Endothelial cell of hepatic sinusoid (primary cell): ENCODE measurements around the gene DHRS7B.
"Not testable (repeated sequence)": the region's sequence is repeated elsewhere in the genome, so short reads cannot be mapped to it uniquely, and the experiment has no call there.

Experiments used
- in situ Hi-C: cut with HindIII; loops from 2 replicates; pipeline ENCODE4 v1.10.0; 2017; ENCODE audit warnings: low sequenced_read_pairs

DHRS7B gene, protein sequence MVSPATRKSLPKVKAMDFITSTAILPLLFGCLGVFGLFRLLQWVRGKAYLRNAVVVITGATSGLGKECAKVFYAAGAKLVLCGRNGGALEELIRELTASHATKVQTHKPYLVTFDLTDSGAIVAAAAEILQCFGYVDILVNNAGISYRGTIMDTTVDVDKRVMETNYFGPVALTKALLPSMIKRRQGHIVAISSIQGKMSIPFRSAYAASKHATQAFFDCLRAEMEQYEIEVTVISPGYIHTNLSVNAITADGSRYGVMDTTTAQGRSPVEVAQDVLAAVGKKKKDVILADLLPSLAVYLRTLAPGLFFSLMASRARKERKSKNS

DNA sequence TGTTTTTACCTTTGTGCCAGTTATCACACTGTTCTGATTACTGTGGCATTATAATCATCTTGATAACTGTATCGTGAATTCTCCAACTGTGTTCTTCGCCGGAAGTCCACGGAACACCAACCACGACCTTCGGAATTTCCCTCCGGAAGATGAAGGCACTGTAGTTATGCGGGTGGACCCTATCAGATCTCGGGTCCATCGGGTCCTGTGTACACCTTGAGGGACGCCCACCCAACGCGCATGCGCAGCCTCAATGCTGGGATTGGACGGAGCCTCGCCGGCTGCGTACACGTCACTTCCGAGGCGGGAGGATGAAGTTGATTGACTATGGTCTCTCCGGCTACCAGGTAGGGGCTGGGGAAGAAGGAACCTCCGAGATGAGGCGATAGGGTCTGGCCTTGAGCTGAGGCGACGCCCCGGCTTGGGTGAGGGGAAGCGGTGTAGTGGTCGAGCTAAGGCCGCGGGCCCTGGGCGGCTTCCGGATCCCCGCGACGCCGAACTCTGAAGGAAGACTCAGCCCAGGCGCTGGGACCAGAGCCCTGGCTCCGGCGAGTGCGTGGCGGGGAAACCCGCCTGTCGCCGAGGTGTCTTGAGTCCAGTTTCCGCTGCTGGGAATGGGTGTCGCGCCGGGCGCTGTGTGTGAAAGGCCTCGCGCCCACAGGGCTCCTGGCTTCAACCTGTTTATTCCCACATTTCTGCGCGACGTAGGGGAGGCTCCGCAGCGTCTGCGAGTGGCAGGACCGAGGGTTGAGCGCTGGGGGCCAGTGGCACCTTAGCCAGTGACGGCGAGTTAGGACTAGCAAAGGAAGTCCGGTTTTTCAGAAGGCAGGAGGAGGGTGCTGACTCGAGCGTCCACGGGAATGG, at the start of gene DHRS7B:
Gene DHRS7B, plus strand, starts transcription at position 320 of the 864 bp plus-strand sequence. Its CDS starts 8 bp downstream, at position 328.
- in situ Hi-C loops = no loop called here

DNA sequence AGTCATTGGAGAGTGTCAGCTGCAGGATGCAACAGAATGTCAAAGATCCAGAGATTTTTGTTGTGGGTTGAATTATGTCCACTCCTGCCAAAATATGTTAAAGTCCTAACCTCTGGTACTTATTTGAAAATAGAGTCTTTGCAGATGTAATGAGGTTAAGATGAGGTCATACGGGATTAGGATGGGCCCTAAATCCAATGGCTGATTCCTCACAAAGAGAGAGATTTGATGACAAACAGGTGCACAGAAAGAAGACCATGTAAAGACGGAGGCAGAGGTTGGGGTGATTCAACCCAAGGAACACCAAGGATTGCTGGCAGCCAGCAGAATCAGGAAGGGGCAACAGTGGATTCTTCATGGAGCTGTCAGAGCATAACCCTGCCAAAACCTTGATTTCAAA, 49.5 kb upstream of the DHRS7B start:
- in situ Hi-C loops = loop anchor here (5.0 kb wide), 1 partner anchor 80 kb away; no protein-coding TSS in a partner anchor

DNA sequence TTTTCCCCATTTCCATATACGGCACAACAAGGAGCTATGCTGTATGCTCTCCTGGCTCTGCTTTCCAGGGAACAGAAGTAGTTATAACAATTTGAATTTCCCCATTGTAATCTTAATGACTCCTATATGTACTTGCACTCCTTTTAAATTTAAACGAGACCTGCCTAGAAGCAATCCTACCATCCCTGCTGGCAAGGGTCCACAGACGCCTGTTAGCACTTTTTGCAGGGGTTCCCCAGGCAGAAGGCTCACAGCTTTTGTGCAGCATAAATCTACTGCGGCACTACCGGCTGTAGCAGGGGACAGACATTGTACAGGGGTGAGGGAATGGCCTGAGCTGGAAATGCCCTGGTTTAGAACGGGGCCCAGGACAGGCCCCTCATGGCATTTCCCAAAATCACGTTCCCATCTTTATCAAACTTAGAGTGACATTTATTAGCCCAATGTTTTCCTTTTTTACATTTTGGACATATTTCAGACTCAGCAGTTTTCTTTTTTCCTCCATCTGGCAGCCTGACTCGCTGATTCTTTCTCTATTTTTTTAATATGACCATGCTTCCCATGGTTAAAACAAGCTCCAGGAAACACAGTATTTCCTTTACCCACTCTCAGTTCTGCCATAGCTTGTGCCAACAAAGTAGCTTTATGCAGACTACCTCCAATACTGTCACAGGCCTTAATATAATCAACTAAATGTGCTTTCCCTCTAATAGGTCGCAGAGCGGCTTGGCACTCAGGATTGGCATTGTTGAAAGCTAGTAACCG, 48.6 kb upstream of the DHRS7B start:
- in situ Hi-C loops = loop anchor here (5.0 kb wide), 1 partner anchor 81 kb away; no protein-coding TSS in a partner anchor

DNA sequence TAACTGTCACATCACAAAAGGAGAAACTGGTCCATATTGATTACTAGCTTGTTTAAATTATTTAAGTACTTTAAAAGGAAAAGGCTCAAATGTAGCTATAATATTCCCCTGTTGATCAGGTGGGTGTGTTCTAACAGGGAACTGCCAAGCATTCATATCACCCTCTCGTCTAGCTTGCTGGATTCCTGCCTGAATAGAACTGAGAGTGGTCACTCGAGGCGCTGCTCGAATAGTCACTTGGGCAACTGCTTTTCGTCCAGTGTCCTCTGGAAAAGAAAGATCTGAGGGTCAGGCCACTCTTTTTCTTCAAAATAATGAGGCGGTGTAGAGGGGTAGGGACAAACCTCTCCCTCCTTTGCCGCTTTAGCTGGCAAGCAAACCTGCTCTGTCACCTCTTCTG, 47.6 kb upstream of the DHRS7B start:
- in situ Hi-C loops = loop anchor here (5.0 kb wide), 1 partner anchor 82 kb away; no protein-coding TSS in a partner anchor

DNA sequence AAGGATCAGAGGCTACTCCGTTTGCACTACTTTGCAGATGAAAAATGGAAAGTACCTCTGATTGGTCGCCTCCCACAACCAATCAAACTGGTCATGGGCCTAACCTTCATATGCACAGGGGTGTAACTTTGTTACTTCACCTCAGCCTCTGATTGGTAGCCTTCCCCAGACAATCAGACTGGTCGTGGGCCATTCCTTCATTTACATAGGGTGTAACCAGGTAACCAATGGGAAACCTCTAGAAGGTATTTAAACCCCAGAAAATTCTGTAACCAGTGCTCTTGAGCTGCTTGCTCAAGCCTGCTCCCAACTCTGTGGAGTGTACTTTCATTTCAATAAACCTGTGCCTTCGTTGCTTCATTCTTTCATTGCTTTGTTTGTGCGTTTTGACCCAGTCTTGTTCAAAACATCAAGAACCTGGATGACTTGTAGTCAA, 44.7 kb upstream of the DHRS7B start:
- in situ Hi-C loops = no loop called here

DNA sequence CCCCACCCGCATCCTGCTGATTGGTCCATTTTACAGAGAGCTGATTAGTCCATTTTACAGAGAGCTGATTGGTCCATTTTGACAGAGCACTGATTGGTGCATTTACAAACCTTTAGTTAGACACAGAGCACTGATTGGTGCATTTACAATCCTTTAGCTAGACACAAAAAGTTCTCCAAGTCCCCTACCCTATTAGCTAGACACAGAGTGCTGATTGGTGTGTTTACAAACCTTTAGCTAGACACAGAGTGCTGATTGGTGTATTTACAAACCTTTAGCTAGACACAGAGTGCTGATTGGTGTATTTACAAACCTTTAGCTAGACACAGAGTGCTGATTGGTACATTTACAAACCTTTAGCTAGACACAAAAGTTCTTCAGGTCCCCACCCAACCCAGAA, 41.5 kb upstream of the DHRS7B start:
- in situ Hi-C loops = not testable (repeated sequence)

DNA sequence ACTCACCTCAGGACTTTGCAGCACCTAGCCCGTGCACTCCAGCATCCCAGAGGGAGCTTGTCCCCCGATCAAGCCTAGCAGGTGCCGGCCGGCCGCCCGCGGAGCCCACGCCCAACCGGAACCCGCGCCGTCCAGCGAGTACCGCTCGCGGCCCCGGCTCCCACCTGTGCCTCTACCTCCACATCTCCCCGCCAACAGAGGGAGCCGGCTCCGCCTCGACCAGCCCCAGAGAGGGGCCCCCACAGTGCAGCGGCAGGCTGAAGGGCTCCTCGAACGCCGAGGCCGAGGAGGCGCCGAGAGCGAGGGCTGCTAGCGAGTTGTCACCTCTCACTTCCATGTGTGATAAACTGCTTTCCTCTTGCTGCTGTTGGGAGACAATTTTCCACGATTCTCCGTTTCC, 41.1 kb upstream of the DHRS7B start:
- in situ Hi-C loops = no loop called here

DNA sequence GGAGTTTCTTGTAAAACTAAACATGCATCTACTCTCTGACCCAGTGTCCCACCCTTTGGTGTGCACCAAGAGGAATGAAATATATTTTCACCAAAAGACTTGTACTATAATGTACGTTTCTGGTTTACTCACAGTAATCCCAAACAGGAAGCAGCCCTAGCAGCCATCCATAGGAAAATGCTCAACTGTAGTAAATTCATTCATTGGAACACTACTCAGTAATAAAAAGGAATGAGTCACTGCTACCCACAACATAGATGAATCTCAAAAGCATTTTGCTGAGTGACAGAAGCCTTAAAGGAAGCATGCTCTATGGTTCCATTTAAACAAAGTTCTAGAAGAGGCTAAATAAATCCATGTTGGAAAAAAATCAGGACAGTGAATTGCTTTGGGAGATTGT, 37.6 kb upstream of the DHRS7B start:
- in situ Hi-C loops = no loop called here

DNA sequence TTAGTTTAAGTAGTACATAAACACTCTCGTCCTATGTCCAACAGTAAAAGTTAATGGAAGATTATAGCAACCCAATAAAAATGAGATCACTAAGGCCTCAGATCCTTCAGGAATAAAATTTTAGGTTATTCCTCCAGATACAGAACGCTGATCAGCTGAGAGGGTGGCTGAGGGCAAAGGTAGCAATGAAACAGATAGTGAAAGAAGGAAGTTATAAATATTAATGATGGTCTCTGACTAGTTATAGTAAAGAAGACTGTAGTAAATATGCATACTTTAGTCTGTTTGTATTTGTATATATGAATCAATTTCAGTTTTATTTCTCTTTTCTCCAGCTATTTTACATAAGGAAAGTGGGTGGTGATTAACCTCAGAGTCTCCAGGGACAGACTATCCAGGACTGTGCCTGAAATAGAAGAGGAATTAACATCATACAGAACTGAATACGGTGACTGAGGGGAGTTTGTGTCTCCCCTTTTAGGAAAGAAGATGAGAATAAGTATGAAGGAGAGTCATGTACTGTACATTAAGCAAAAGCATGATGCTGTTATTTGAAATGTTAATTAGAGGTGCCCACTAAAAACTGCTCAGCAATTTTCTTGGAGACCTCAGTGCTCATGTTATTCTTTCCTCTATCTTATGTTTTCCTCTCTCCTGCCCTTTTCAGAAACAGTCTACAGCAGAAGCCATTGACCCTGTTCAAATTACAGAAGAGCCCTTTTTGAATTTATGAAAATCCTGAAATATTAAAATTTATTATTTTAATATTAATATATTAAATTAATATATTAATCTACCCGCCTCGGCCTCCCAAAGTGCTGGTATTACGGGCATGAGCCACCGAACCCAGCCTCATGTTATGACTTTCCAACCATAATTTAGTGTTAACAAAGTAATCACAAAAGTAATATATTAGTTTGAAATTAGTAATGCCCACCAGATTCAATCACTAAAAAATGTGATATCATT, 36.5 kb upstream of the DHRS7B start:
- in situ Hi-C loops = no loop called here

DNA sequence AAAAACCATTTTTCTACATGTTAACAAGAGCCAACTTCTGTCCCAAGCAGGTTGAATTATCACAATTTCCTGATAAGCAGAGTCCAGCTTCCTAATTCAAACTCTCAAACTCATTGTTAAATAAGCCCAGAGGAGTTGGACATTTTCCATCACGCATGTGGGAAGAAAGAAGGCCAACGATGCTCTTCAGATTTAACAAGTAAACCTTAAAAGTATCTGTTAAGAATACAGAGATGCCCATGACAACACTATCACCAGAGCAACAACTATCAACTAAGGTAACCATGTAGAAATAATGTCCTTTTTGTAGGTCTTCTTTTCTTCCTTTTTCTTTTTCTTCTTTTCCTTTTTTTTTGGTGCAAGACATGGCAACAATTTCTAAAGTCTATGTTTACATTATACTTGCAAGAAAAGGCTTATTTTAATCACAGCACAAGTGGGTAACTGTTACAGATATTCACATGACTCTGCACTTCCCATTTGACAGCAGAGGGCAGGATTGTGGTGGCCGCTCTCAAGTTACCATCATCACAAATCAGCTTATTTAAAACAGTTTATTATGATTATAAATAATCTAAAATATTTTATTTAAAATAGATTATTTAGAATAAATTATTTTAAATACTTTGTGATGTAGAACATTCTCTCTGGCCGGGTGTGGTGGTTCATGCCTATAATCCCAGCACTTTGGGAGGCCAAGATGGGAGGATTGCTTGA, 35.7 kb upstream of the DHRS7B start:
- in situ Hi-C loops = no loop called here

DNA sequence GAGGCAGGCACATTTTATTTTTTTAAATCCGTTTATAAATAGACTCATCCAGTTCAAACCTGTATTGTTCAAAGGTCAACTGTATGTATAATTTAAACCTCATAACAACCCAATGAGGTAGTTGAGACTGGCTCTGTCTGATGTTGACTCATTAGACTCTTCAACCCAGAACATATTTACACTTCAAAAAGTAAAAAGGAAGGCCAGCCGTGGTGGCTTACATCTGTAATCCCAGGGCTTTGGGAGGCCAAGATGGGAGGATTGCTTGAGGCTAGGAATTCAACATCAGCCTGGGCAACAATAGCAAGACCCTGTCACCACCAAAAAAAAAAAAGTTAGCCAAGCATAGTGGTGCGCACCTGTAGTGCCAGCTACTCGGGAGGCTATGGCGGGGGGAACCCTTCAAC, 32.5 kb upstream of the DHRS7B start:
- in situ Hi-C loops = no loop called here

DNA sequence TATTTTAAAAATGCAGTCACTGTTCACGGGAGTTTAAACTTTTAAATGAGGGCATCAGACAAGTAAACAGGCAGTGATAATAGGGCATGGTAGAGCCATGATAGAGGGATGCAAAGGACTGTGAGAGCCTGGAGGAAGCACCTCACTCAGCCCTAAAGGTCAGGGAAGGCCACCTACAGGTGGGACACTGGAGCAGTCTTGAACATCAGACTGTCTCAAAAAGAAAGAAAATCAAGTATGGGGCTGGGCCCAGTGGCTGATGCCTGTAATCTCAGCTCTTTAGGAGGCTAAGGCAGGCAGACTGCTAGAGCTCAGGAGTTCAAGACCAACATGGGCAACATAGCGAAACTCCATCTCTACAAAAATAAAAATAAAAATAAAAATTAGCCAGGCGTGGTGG, 31.0 kb upstream of the DHRS7B start:
- in situ Hi-C loops = no loop called here

DNA sequence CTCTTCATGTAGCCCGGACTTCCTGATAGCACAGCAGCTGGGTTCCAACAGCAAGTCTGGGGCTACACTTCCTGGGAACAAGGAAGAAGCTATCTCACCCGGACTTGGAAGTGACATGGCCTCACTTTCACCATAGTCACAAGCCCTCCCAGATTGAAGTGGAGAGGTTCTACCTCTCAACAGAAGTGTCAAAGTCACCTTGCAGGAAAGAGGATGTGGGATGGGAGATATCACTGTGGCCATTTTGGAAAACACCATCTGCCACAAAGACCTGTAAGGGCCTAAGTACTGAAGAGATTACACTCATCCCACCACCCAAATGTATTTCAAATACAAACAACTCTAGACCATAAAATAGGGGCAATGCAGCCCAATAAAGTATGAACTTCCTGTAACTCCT, 29.9 kb upstream of the DHRS7B start:
- in situ Hi-C loops = no loop called here

DNA sequence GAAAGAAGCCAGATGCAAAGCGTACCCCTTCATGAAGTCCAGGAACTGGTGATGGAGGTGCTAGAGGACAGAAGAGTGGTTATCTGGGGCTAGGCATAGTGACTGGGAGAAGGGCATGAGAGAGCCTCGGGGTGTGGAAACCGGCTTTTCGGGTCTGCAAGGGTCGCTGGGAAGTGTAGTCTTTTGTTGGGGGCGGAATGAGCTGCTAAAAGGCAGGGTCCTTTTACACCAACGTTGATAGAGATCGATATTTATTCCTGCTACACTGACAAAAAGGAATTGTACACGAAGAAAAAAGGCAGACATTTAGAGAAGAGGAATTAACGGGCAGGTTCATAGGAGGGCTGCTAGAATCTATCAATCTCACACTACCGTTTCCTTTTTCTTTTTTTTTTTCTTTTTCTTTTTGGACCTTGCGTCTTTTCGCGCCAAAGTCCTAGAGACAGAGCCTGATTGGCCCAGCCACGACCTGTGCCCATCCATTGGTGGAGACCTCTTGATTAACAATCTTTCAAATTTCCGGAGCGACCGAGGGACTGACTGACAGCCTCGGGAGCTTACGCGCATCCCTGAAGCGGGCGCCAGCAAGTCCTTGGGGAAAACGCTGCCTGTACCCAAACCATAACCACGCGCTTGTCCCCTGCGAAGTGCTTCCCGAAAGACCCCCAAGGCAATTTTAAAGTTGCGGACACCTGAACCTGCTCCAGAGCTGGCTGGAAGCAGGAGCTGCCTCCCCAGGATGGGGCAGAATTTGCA, 27.7 kb upstream of the DHRS7B start:
- in situ Hi-C loops = no loop called here

DNA sequence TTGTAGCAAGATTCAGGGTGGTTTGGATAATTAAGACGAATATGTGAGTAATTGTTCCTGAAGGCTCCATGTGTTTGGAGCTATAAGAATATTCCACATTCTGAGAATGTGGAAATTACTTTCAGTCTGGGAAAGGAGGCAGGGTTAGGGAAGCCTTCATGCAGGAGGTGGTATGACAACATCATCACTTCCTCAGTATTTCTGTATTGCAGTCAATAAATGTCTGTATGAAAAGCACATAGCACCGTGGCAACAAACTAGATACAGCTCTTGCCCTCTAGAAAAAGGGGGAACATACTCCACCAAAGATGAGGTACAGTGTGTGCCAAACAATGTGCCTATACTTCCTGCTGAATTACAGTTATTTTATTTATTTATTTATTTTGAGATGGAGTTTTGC, 26.1 kb upstream of the DHRS7B start:
- in situ Hi-C loops = no loop called here

DNA sequence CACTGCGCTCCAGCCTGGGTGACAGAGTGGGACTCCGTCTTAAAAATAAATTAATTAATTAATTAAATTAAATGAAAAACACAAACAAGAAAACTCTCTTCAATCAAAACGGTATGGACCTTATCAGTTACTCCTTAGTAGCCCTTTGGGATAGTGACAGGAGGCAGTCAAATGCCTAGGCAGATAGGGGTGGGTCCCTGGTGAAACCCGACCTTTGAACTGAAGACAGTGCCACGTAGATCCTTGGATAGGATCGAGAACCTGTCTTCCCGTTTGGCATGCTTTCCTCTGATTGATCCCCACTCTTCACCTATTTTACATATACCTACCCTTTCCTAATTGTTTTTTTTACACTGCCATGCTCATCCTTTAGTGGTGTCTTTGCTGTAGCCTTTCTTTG, 22.2 kb upstream of the DHRS7B start:
- in situ Hi-C loops = no loop called here

DNA sequence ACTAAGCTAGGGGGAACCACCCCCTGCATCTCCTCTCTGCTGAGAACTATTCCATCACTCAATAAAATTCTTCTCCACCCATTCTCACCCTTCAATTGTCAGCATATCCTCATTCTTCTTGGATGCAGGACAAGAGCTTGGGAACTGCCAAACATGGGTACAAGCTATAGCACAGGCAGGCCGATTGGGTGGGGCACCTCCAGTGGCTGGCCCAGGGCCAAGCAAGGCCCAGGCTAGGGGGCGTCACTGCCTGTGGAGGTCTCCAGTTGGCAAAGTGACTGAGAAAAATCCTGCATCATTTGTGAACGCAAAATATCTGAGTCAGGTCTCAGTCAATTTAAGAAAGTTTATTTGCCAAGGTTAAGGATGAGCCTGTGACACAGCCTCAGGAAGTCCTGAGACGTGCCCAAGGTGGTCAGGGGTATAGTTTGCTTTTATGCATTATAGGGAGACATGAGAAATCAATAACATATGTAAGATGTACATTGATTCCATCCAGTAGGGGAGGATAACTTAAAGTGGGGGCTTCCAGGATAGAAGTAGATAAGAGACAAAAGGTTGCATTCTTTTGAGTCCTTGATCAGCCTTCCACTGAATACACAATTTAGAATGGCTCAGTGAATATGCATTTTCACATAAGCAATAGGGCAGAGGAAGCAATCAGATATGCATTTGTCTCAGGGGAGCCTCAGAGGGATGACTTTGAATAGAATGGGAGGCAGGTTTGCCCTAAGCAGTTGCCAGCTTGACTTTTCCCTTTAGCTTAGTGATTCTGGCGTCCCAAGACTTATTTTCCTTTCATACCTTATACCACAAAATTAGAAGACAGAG, 21.5 kb upstream of the DHRS7B start:
- in situ Hi-C loops = no loop called here

DNA sequence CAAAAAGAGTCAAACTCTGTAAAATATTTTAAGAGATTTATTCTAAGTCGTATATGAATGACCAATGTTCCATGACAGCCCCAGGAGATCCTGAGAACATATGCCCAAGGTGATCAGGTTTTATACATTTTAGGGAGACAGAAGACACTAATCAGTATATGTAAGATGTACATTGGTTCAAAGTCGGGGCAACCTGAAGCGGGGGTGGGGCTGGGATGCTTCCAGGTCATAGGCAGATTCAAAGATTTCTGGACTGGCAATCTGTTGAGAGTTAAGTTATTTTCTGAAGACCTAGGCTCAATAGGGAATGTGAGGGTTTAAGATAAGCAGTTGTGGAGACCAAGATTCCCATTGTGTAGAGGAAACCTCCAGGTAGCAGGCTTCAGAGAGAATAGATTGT, 20.4 kb upstream of the DHRS7B start:
- in situ Hi-C loops = no loop called here
